GM20000 (cell line): ENCODE data around the gene FBXL17.
"Not testable (repeated sequence)": the region's sequence is repeated elsewhere in the genome, so short reads cannot be mapped to it uniquely, and the experiment has no call there.

ENCODE experiments used
- DNase-seq: peaks from one replicate; pipeline ENCODE4 v3.0.0; 2012; ENCODE audit warnings: low spot score
- CTCF ChIP-seq: IDR thresholded peaks from 2 replicates; pipeline ENCODE4 v1.5.1; 2012; ENCODE audit warnings: mild to moderate bottlenecking, control low read depth; ENCODE audit errors: extremely low read depth, missing control alignments

Gene FBXL17

GRCh38 chr5:108280248-108280647 is 101.7 kb downstream of the FBXL17 start:
- no peak for DNase-seq
- no peak for TF ChIP-seq CTCF

DNA sequence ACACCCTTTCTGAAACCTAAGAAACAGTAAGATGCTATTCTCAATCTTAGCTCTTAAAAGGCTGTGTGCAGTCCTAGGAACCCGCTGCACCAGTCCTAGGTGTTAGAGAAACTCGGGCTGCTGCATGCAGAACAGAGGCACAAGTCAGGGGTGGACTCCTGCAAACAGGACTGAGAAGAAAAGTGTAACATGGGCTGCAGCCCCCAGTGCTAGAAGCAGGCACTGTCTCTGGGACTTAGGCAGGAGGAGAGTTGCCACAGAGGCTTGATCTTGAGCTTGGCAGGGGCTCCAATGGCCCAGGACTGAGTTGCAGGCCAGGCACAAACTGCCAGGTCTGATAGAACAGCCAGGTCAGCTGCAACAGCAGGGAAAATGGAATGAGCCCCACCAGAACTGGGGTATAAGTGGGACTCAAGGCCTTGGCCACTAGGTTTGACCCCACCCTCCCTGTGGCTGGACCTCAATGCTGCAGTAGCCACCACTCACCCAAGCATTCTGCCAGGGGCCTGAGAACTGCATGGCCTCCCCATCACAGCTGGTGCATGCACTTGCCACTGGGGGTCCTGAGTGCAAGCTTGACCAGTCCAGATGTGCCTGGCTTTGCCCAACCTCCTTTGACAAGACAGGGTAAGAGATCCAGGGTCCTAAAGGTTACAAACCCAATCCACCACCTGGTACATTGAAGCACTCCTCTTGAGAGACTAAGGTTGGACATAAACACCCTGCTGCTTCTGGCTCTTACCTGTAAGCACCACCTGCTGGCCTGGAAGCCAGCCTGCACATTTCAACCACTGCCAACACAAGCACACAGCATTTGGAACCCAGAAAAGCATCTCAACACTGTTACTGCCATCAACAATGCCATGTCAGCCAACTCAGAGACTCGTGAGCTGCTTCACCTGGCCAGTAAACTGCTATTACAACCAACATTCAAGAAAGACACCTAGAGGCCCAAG is 103.3 kb downstream of the FBXL17 start:
- TF ChIP-seq CTCF, result no peak
- no peak for DNase-seq

DNA sequence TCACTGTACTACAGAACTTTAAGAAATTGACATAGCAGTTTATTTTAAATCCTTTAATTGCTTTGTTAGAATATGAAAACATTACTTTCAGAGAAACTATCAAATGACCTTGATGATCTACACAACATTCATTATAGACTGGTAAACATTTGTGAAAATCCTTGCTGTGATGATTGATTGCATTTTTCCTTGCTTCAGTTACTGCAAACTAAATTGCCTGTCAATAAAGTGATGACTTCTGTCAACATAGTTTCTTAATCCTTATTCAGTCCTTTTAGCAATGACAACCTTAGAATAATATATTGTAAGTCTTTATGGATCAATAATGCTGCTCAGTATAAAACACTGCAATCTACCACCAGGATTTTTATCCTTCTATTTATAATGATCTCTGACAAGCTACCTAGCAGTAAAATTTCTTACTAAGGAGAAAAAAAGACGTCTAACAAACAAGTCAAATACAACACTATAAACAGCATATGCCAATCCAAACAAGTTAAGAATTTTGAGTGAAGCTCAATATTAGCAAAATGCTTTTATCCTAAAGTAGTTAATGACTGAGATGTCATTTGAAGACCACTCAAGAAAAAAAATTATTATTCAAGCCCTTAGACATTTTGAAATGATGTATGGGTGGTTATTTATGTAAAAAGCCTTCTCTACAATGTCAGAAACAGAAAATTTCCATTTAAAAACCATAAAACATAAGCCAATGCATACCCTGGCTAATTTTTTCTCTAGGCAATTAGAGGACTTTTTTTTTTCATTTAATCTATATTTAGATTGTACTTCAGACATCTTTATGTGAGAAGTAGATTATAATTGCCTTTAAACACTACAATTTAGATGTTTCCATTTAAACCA is 105.5 kb downstream of the FBXL17 start:
- DNase-seq, result no peak
- TF ChIP-seq CTCF, result no peak

GRCh38 chr5:108274080-108274479 is 107.8 kb downstream of the FBXL17 start:
- DNase-seq, result not testable (repeated sequence)

DNA sequence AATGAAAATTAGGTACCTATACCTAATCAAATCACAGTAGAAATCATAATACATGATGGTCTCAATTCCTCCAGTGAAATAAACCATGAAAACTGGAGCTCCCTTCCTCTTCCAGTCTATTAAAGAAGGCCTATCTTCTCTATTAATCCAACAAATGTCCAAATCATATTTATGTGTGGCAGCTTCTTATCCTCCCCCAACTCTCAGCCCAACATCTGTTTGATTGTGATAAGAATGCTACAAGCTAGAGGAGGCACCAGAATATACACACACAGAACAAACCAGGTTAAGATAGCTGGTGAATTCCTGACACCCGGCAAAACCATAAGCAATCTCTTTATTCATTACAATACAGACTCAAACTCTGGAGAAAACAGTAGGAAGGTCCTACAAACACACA is 110.8 kb downstream of the FBXL17 start:
- DNase-seq, result no peak
- TF ChIP-seq CTCF, result no peak

DNA sequence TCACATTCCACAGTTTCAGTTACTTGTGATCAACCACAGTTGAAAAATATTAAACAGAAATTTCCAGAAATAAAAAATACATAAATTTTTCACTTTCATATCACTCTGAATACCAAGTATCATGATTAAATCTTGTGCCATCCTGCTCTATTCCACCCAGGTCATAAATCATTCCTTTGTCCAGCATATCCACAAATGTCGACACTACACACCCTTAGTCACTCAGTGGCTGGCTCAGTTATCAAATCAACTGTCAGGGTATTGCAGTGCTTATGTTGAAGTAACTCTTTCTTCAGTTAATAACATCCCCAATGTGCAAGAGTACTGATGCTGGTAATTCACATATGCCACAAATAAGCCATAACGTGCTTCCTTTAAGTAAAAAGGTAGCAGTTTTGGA is 115.7 kb downstream of the FBXL17 start:
- no peak for TF ChIP-seq CTCF
- no peak for DNase-seq

DNA sequence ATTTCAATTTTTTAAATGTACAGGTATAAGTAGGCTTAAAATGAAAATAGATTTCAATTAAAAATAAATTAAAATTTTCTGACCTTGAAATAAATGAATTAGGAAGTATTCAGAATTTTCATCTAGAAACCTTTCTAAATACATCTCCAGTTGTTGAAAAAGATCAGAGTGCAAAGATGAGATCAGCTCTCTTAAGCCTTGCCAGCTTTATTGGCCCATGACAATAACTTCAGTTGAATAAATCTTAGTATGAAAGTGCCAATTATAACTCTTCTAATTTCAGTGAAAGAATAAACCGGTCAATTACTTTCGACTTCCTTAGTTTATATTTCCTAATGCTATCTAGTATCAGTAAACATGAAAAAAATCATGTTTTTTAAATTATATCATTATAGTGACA is 117.4 kb downstream of the FBXL17 start:
- DNase-seq, result no peak
- no peak for TF ChIP-seq CTCF
